K562 (cell line): ENCODE measurements around the gene FTSJ3. TPM values are rescaled to one million over a fixed set of nuclear protein-coding genes. Genes with fewer than 3 reads are reported as not detected.

ENCODE experiments used
- CBFB ChIP-seq: sonication (generic); formaldehyde crosslinking; IDR thresholded peaks from 2 replicates; pipeline ENCODE4 v1.4.0; 2020; ENCODE audit warnings: mild to moderate bottlenecking, missing genetic modification reagents
- FOXM1 ChIP-seq, 2 experiments: fragments of 450-650 bp in 1 of 2; sonication (generic) in 1 of 2; formaldehyde crosslinking in 1 of 2; IDR thresholded peaks; 2 replicates each; pipeline versions ENCODE4 v1.6.1 to v1.9.0; 2017 to 2022; ENCODE audit warnings: low read depth in 2 of 2, mild to moderate bottlenecking in 2 of 2, missing genetic modification reagents in 1 of 2, moderate library complexity in 1 of 2
- HDAC6 ChIP-seq: IDR thresholded peaks from 2 replicates; pipeline ENCODE4 v1.6.1; 2012; ENCODE audit warnings: low read depth, mild to moderate bottlenecking, control low read depth, inconsistent platforms, low read length, moderate library complexity
- HDGF ChIP-seq: fragments of 450-650 bp; IDR thresholded peaks from 2 replicates; pipeline ENCODE4 v1.6.1; 2016
- HOXB6 ChIP-seq: fragments of 250-450 bp; sonication (Bioruptor Pico); IDR thresholded peaks from 2 replicates; pipeline ENCODE4 v1.5.1; 2022; ENCODE audit warnings: mild to moderate bottlenecking, borderline replicate concordance
- MAFF ChIP-seq: IDR thresholded peaks from 2 replicates; pipeline ENCODE4 v1.6.1; 2012; ENCODE audit warnings: low read length, improper control_type of control experiment
- NBN ChIP-seq: fragments of 450-650 bp; IDR thresholded peaks from 2 replicates; pipeline ENCODE4 v1.6.1; 2016; ENCODE audit warnings: low read depth, mild to moderate bottlenecking
- NEUROD1 ChIP-seq: fragments of 150-350 bp; IDR thresholded peaks from 2 replicates; pipeline ENCODE4 v1.6.1; 2014; ENCODE audit warnings: borderline replicate concordance, low read length, low read depth; ENCODE audit not compliant: partially characterized antibody
- NR2C1 ChIP-seq, 2 experiments: fragments of 450-650 bp; IDR thresholded peaks; 2 replicates each; pipeline ENCODE4 v1.6.1; 2017; ENCODE audit warnings: mild to moderate bottlenecking in 2 of 2, antibody characterized with exemption in 1 of 2, inconsistent platforms in 1 of 2, missing compliant biosample characterization in 1 of 2, missing genetic modification characterization in 1 of 2
- NR4A1 ChIP-seq, 2 experiments: fragments of 250-450 bp in 1 of 2; fragments of 450-650 bp in 1 of 2; sonication (Bioruptor Pico) in 1 of 2; IDR thresholded peaks; 2 replicates each; pipeline versions ENCODE4 v1.4.0 to v1.6.1; 2016 to 2020; ENCODE audit warnings: mild to moderate bottlenecking in 2 of 2, missing compliant biosample characterization in 1 of 2, missing genetic modification characterization in 1 of 2, moderate library complexity in 1 of 2
- OTX1 ChIP-seq: fragments of 450-650 bp; formaldehyde crosslinking; IDR thresholded peaks from 2 replicates; pipeline ENCODE4 v1.4.0; 2022; ENCODE audit warnings: mild to moderate bottlenecking
- RBBP5 ChIP-seq: fragments of 200-600 bp; sonication (generic); IDR thresholded peaks from 2 replicates; pipeline ENCODE4 v1.6.1; 2012; ENCODE audit warnings: borderline replicate concordance, mild to moderate bottlenecking, low read length, control low read depth, inconsistent platforms; ENCODE audit not compliant: insufficient read depth, poor library complexity, severe bottlenecking
- SMC3 ChIP-seq: conservative IDR thresholded peaks from 2 replicates; pipeline ENCODE4 v1.6.1; 2011; ENCODE audit warnings: low read depth, low read length, improper control_type of control experiment; ENCODE audit not compliant: insufficient read depth
- SREBF1 ChIP-seq: fragments of 150-350 bp; IDR thresholded peaks from 2 replicates; pipeline ENCODE4 v1.6.1; 2014; ENCODE audit warnings: antibody characterized with exemption, low read depth, low read length, borderline replicate concordance
- TRIM28 ChIP-seq: fragments of 450-650 bp; IDR thresholded peaks from 2 replicates; pipeline ENCODE4 v1.6.1; 2017
- ZKSCAN8 ChIP-seq: fragments of 200-800 bp; sonication (Bioruptor generic); IDR thresholded peaks from 2 replicates; pipeline ENCODE4 v1.6.1; 2016; ENCODE audit warnings: missing genetic modification characterization, missing compliant biosample characterization
- ZNF184 ChIP-seq: sonication (generic); formaldehyde crosslinking; IDR thresholded peaks from 2 replicates; pipeline ENCODE4 v1.5.0; 2020; ENCODE audit warnings: missing genetic modification reagents
- ZNF41 ChIP-seq: fragments of 250-450 bp; sonication (Bioruptor Pico); conservative IDR thresholded peaks from 2 replicates; pipeline ENCODE4 v1.4.0; 2020; ENCODE audit warnings: mild to moderate bottlenecking
- ZNF830 ChIP-seq: fragments of 250-450 bp; sonication (Bioruptor Pico); IDR thresholded peaks from 2 replicates; pipeline ENCODE4 v1.5.0; 2021; ENCODE audit warnings: mild to moderate bottlenecking
- ZSCAN32 ChIP-seq: fragments of 450-650 bp; formaldehyde crosslinking; IDR thresholded peaks from 2 replicates; pipeline ENCODE4 v1.4.0; 2020; ENCODE audit warnings: mild to moderate bottlenecking, moderate library complexity
- polyA plus RNA-seq, 8 experiments: library from polyadenylated mRNA; depleted of rRNA in 4 of 8; stranded (reverse) in 5 of 8; unstranded in 3 of 8; fragments of >200 nt; fragmentation: Nextera tagmentation in 2 of 8; fragmentation: Illumina TruSeq in 1 of 8; extraction: Ambion mirVana in 2 of 8; extraction: Trizol in 1 of 8; gene quantifications; 2 replicates each; pipeline versions ENCODE4 v1.2.1 to v1.2.3, GENCODE V29; 2011 to 2014; ENCODE audit warnings: inconsistent platforms in 1 of 8, missing spikeins in 1 of 8
- total RNA-seq, 7 experiments: library from RNA; depleted of rRNA in 6 of 7; stranded (reverse); fragments of >200 nt in 6 of 7; fragmentation: Illumina TruSeq in 2 of 7; extraction: Trizol in 2 of 7; gene quantifications; 2 replicates each; pipeline versions ENCODE4 v1.2.1 to v1.2.3, GENCODE V29; 2011 to 2021; ENCODE audit warnings: low replicate concordance in 1 of 7
- TF ChIP-seq, protein P1 (sequence below), 2 experiments: fragments of 450-650 bp; conservative IDR thresholded peaks; 2 replicates each; pipeline ENCODE4 v1.6.1; 2017; ENCODE audit warnings: mild to moderate bottlenecking in 2 of 2, moderate library complexity in 2 of 2
- TF ChIP-seq, protein P2 (sequence below): fragments of 450-650 bp; IDR thresholded peaks from 2 replicates; pipeline ENCODE4 v1.6.1; 2017; ENCODE audit warnings: mild to moderate bottlenecking, moderate library complexity

The FTSJ3 gene
- total and polyA plus RNA-seq, 9 of the 15 experiments (the other 6 are each of a cell fraction or from before 2014, with no cell fraction given), result 18.0 to 65.6 (median 52.4) TPM

GRCh38 chr17:63842540-63843386 lies 15.3 kb upstream of the FTSJ3 start, which contains the start of gene SMARCD2 (continued):
- TF ChIP-seq SMC3 (peak; percentile 5; the same call in 1 of the 2 replicates), NR2C1 (IDR thresholded peaks at IDR 0.05) (peak; percentile 100), NR2C1 (tag; IDR thresholded peaks at IDR 0.05) (peak; percentile 100), SREBF1 (peak; percentile 88; the same call in 1 of the 2 replicates), HDGF (0 out of 2 replicates have a peak, but pooled peaks have one; percentile 64), ZNF41 (CRISPR knock-in tag) (peak; percentile 68), CBFB (no peak), RBBP5 (peak; percentile 76), ZSCAN32 (CRISPR knock-in tag) (no peak; the same call in 1 of the 2 replicates), TRIM28 (peak; percentile 89), HOXB6 (CRISPR knock-in tag) (no peak), ZNF830 (CRISPR knock-in tag) (0 out of 2 replicates have a peak, but pooled peaks have one; percentile 28), NBN (peak; percentile 99), ZNF184 (CRISPR knock-in tag) (no peak), ZKSCAN8 (no peak), NEUROD1 (peak; percentile 100), FOXM1 (IDR thresholded peaks at IDR 0.05; ENCODE audit: low read depth) (peak; percentile 94), FOXM1 (CRISPR knock-in tag; IDR thresholded peaks at IDR 0.05; ENCODE audit: low read depth) (no peak), HDAC6 (no peak), MAFF (no peak), NR4A1 (CRISPR knock-in tag; IDR thresholded peaks at IDR 0.05) (peak; percentile 57; the same call in 1 of the 2 replicates), NR4A1 (tag; IDR thresholded peaks at IDR 0.05) (peak; percentile 76), OTX1 (CRISPR knock-in tag) (peak; percentile 29; the same call in 1 of the 2 replicates)
- TF ChIP-seq, protein P1, sequence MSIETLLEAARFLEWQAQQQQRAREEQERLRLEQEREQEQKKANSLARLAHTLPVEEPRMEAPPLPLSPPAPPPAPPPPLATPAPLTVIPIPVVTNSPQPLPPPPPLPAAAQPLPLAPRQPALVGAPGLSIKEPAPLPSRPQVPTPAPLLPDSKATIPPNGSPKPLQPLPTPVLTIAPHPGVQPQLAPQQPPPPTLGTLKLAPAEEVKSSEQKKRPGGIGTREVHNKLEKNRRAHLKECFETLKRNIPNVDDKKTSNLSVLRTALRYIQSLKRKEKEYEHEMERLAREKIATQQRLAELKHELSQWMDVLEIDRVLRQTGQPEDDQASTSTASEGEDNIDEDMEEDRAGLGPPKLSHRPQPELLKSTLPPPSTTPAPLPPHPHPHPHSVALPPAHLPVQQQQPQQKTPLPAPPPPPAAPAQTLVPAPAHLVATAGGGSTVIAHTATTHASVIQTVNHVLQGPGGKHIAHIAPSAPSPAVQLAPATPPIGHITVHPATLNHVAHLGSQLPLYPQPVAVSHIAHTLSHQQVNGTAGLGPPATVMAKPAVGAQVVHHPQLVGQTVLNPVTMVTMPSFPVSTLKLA (conservative IDR thresholded peaks at IDR 0.05), result peak; percentile 72 to 81; a peak in 3 of 4 replicates
- TF ChIP-seq, protein P2, sequence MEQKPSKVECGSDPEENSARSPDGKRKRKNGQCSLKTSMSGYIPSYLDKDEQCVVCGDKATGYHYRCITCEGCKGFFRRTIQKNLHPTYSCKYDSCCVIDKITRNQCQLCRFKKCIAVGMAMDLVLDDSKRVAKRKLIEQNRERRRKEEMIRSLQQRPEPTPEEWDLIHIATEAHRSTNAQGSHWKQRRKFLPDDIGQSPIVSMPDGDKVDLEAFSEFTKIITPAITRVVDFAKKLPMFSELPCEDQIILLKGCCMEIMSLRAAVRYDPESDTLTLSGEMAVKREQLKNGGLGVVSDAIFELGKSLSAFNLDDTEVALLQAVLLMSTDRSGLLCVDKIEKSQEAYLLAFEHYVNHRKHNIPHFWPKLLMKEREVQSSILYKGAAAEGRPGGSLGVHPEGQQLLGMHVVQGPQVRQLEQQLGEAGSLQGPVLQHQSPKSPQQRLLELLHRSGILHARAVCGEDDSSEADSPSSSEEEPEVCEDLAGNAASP, result no peak
